Endothelial cell (in vitro differentiated cells): Measurements from ENCODE around the gene LRRFIP1. TPM values are rescaled to one million over a fixed set of nuclear protein-coding genes. Genes with fewer than 3 reads are reported as not detected.
A peak's percentile ranks its signal among the peaks of the same experiment; 100 is the strongest.
"Not testable (repeated sequence)": the region's sequence is repeated elsewhere in the genome, so short reads cannot be mapped to it uniquely, and the experiment has no call there.

Source experiments
- DNase-seq: peaks from one replicate; pipeline ENCODE4 v3.0.0; 2021; ENCODE audit warnings: low spot score
- H3K27ac Mint-ChIP-seq: one replicate; pipeline ENCODE4 v1.8.0; 2021; ENCODE audit warnings: mixed read lengths, inconsistent platforms; ENCODE audit not compliant: unreplicated experiment
- H3K27me3 Mint-ChIP-seq: one replicate; pipeline ENCODE4 v1.8.0; 2021; ENCODE audit warnings: mild to moderate bottlenecking, moderate library complexity, mixed read lengths, inconsistent platforms; ENCODE audit not compliant: unreplicated experiment
- H3K36me3 Mint-ChIP-seq: one replicate; pipeline ENCODE4 v1.8.0; 2021; ENCODE audit warnings: mild to moderate bottlenecking, low read depth, mixed read lengths, inconsistent platforms; ENCODE audit not compliant: unreplicated experiment
- H3K4me1 Mint-ChIP-seq: one replicate; pipeline ENCODE4 v1.8.0; 2021; ENCODE audit warnings: mild to moderate bottlenecking, mixed read lengths, inconsistent platforms; ENCODE audit not compliant: unreplicated experiment
- H3K4me3 Mint-ChIP-seq: one replicate; pipeline ENCODE4 v1.8.0; 2021; ENCODE audit warnings: mild to moderate bottlenecking, mixed read lengths, inconsistent platforms; ENCODE audit not compliant: unreplicated experiment
- H3K9me3 Mint-ChIP-seq: one replicate; pipeline ENCODE4 v1.8.0; 2021; ENCODE audit warnings: mixed read lengths, inconsistent platforms; ENCODE audit not compliant: unreplicated experiment
- total RNA-seq: library from RNA; stranded (reverse); fragmentation: NEBNext Ultra II Directional; extraction: Animal tissue kit (Norgen Biotek cat#: 25700); gene quantifications from one replicate; pipeline ENCODE4 v1.2.1, GENCODE V29; 2021; ENCODE audit not compliant: unreplicated experiment
- TF ChIP-seq, protein P1 (sequence below): fragments of 200-600 bp; sonication (generic); IDR thresholded peaks from one replicate; pipeline ENCODE4 v1.5.0; 2021; ENCODE audit warnings: antibody characterized with exemption; ENCODE audit not compliant: unreplicated experiment

The LRRFIP1 gene
- total RNA-seq, 1 donor from 2014 or later = 105 TPM

DNA sequence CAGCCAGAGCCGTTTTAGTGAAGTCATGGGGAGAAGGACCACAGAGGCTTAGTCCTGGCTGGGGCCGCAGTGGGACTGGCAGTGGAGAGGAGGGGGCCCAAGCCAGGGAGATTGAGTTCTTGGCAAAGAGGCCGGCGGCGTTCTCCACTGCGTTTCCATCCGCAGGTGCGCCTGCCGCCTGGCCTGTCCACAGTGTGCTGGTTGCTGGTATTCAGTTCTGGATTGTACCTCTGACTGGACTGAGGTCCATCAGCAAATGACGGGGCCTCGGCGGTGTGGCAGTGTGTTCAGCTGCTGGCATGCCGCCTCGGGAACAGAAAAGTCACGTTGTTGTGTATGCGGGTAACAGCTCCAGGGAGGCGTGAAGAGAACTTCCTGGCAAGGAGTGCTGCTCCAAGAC, 36.8 kb downstream of the LRRFIP1 start:
- Mint-ChIP-seq H3K27ac (no peak overlapping the region), H3K36me3 (peaks cover 6% of the 10 kb centered on the region), H3K4me3 (no peak overlapping the region), H3K27me3 (peaks cover 14% of the 10 kb centered on the region), H3K9me3 (no peaks in the 10 kb centered on the region), H3K4me1 (peaks cover 20% of the 10 kb centered on the region)
- DNase-seq = no peak
- TF ChIP-seq, protein P1, sequence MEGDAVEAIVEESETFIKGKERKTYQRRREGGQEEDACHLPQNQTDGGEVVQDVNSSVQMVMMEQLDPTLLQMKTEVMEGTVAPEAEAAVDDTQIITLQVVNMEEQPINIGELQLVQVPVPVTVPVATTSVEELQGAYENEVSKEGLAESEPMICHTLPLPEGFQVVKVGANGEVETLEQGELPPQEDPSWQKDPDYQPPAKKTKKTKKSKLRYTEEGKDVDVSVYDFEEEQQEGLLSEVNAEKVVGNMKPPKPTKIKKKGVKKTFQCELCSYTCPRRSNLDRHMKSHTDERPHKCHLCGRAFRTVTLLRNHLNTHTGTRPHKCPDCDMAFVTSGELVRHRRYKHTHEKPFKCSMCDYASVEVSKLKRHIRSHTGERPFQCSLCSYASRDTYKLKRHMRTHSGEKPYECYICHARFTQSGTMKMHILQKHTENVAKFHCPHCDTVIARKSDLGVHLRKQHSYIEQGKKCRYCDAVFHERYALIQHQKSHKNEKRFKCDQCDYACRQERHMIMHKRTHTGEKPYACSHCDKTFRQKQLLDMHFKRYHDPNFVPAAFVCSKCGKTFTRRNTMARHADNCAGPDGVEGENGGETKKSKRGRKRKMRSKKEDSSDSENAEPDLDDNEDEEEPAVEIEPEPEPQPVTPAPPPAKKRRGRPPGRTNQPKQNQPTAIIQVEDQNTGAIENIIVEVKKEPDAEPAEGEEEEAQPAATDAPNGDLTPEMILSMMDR = no peak

DNA sequence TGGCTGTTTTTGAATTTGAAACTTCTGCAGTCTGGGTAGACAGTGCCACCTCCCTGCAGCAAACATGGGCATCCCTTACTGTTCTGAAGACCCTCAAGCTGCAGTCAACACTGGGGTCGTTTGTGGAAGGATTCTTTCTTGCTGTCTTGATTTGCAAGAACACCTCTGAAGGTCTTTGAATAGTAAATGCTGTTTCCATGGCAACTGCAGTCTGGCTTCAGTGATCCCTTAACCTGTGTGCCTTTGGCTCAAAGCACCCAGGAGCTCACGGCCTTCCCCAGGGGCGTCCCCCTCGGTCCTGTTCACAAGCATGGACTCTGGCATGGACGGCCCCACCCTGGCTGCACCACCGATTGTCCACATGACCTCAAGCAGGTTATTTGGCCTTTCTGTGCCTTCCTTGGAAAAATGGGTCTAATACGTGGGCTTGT, 38.3 kb downstream of the LRRFIP1 start:
- Mint-ChIP-seq H3K9me3 (no peaks in the 10 kb centered on the region), H3K27me3 (peaks cover 17% of the 10 kb centered on the region), H3K4me3 (no peak overlapping the region), H3K4me1 (peaks cover 28% of the 10 kb centered on the region), H3K36me3 (peaks cover 8% of the 10 kb centered on the region), H3K27ac (no peak overlapping the region)
- TF ChIP-seq, protein P1 = no peak
- no peak for DNase-seq

DNA sequence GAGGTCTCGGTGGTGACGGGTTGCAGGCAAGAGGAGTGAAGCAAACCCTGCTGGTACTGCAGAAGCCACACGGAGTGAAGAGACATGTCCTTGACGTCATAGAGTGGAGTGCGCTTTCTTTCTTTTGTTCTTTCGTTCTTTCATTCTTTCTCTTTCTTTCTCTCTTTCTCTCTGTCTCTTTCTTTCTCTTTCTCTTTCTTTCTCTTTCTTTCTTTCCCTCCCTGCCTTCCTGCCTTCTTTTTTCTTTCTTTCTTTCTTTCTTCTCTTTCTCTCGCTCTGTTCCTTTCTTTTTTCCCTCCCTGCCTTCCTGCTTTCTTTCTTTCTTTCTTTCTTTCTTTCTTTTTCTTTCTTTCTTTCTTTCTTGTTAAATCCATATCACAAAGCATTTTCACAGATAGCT, 39.2 kb downstream of the LRRFIP1 start:
- TF ChIP-seq, protein P1 = no peak
- no peak for DNase-seq
- no peak overlapping the region for H3K4me3 Mint-ChIP-seq
- no peaks in the 10 kb centered on the region for H3K9me3 Mint-ChIP-seq
- H3K27ac Mint-ChIP-seq = no peak overlapping the region
- H3K36me3 Mint-ChIP-seq = peaks cover 12% of the 10 kb centered on the region
- peaks cover 23% of the 10 kb centered on the region for H3K4me1 Mint-ChIP-seq
- peaks cover 19% of the 10 kb centered on the region for H3K27me3 Mint-ChIP-seq

DNA sequence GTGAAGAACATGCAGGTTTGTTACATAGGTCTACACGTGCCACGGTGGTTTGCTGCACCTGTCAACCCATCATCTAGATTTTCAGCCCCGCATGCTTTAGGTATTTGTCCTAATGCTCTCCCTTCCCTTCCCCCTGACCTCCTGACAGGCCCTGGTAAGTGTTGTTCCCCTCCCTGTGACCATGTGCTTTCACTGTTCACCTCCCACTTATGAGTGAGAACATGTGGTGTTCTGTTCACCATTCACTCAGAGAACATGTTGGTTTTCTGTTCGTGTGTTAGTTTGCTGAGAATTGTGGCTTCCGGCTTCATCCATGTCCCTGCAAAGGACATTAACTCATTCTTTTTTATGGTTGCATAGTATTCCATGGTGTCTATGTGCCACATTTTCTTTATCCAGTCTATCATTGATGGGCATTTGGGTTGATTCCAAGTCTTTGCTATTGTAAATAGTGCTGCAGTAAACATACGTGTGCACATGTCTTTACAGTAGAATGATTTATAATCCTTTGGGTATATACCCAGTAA, 39.7 kb downstream of the LRRFIP1 start:
- peak overlapping the region; percentile 67 for H3K27ac Mint-ChIP-seq
- not testable (repeated sequence) for DNase-seq, H3K9me3 Mint-ChIP-seq
- H3K27me3 Mint-ChIP-seq = peaks cover 20% of the 10 kb centered on the region
- peak overlapping the region; percentile 69 for H3K4me3 Mint-ChIP-seq
- H3K4me1 Mint-ChIP-seq = peaks cover 20% of the 10 kb centered on the region
- peaks cover 12% of the 10 kb centered on the region for H3K36me3 Mint-ChIP-seq

DNA sequence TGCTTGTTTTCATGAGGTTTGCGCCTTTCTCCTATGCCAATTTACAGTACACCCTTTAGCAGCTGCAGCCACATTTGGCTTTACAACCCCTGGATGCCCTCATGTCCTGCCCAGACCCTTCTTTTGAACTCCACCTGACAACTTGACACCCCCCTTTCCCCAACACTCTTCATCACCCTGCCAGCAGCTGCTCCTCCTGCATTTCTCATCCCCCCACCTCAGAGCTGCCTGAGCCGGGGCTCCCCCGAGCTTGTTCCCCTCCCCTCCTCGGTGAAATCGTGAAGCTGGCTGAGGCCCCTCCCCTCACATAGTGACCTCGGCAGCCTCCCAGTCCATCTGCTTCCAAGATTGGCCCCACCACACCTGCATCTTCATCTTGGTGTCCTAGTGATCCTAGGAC, 40.5 kb downstream of the LRRFIP1 start:
- Mint-ChIP-seq H3K27ac (no peak overlapping the region), H3K4me1 (peaks cover 14% of the 10 kb centered on the region)
- no peak for DNase-seq

More for the DNA sequence above, 40.5 kb downstream of the LRRFIP1 start:
- Mint-ChIP-seq H3K4me3 (no peak overlapping the region), H3K27me3 (peaks cover 14% of the 10 kb centered on the region), H3K36me3 (peaks cover 12% of the 10 kb centered on the region), H3K9me3 (no peaks in the 10 kb centered on the region)
- TF ChIP-seq, protein P1 = no peak
